C4-2B (cell line): ENCODE measurements around the gene THSD7B.

Source experiments
- ZFX ChIP-seq: fragments of 450-650 bp; IDR thresholded peaks from 2 replicates; pipeline ENCODE4 v1.6.1; 2017
- TF ChIP-seq, protein P1 (sequence below): fragments of 450-650 bp; conservative IDR thresholded peaks from 2 replicates; pipeline ENCODE4 v1.5.1; 2017; ENCODE audit warnings: mild to moderate bottlenecking

DNA sequence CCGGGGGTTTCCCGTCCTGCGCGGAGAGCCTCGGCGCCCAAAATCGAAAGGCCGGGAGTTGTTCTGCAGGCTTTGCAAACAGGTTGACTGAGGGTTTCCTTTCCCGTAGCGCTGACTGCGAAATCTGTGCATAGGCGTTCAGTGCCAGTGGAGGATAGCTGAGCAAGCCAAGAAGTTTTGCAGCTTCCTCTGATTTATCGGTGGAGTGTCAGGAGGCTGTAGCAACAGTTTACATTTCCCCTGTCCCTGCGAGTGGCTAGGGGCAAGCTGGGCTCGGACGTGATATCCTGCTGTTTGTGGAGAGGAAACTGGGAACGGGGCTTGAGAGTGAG, 694 bp downstream of the THSD7B start:
- TF ChIP-seq, protein P1, sequence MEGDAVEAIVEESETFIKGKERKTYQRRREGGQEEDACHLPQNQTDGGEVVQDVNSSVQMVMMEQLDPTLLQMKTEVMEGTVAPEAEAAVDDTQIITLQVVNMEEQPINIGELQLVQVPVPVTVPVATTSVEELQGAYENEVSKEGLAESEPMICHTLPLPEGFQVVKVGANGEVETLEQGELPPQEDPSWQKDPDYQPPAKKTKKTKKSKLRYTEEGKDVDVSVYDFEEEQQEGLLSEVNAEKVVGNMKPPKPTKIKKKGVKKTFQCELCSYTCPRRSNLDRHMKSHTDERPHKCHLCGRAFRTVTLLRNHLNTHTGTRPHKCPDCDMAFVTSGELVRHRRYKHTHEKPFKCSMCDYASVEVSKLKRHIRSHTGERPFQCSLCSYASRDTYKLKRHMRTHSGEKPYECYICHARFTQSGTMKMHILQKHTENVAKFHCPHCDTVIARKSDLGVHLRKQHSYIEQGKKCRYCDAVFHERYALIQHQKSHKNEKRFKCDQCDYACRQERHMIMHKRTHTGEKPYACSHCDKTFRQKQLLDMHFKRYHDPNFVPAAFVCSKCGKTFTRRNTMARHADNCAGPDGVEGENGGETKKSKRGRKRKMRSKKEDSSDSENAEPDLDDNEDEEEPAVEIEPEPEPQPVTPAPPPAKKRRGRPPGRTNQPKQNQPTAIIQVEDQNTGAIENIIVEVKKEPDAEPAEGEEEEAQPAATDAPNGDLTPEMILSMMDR: no peak
- no peak for TF ChIP-seq ZFX
